K562 (cell line): ENCODE data around the gene GAPDHS.

Experiments
- AFF4 ChIP-seq: sonication (generic); formaldehyde crosslinking; IDR thresholded peaks from 2 replicates; pipeline ENCODE4 v1.8.0; 2023; ENCODE audit warnings: mild to moderate bottlenecking, missing genetic modification reagents
- GTF2B ChIP-seq: IDR thresholded peaks from 2 replicates; pipeline ENCODE4 v1.6.1; 2011; ENCODE audit not compliant: insufficient read length; ENCODE audit errors: extremely low read depth
- HIVEP1 ChIP-seq: fragments of 250-450 bp; sonication (Bioruptor Pico); IDR thresholded peaks from 2 replicates; pipeline ENCODE4 v1.4.0; 2020; ENCODE audit warnings: mild to moderate bottlenecking
- MAFK ChIP-seq: IDR thresholded peaks from 2 replicates; pipeline ENCODE4 v1.6.1; 2011; ENCODE audit warnings: low read length, improper control_type of control experiment
- MXI1 ChIP-seq: IDR thresholded peaks from 2 replicates; pipeline ENCODE4 v1.6.1; 2011; ENCODE audit warnings: low read depth, mild to moderate bottlenecking, improper control_type of control experiment, low read length
- NUFIP1 ChIP-seq: fragments of 450-650 bp; IDR thresholded peaks from 2 replicates; pipeline ENCODE4 v1.6.1; 2018; ENCODE audit not compliant: partially characterized antibody
- ZFP30 ChIP-seq: fragments of 250-450 bp; sonication (Bioruptor Pico); IDR thresholded peaks from 2 replicates; pipeline ENCODE4 v1.8.0; 2022; ENCODE audit warnings: moderate library complexity, mild to moderate bottlenecking, inconsistent platforms, borderline replicate concordance
- ZNF24 ChIP-seq: fragments of 450-650 bp; IDR thresholded peaks from 2 replicates; pipeline ENCODE4 v1.6.1; 2016
- ZNF431 ChIP-seq: sonication (generic); formaldehyde crosslinking; IDR thresholded peaks from 2 replicates; pipeline ENCODE4 v1.8.0; 2022; ENCODE audit warnings: mild to moderate bottlenecking, missing genetic modification reagents
- TF ChIP-seq, protein P1 (sequence below), 3 experiments: IDR thresholded peaks in 2 of 3; conservative IDR thresholded peaks in 1 of 3; 2 replicates each; pipeline ENCODE4 v1.5.1; 2011 to 2012; ENCODE audit warnings: low read length in 3 of 3, mild to moderate bottlenecking in 3 of 3, control low read depth in 2 of 3, improper control_type of control experiment in 1 of 3, inconsistent platforms in 1 of 3, low read depth in 1 of 3, mixed read lengths in 1 of 3, moderate library complexity in 1 of 3; ENCODE audit not compliant: insufficient read depth in 2 of 3
- TF ChIP-seq, protein P2 (sequence below): conservative IDR thresholded peaks from 2 replicates; pipeline ENCODE4 v1.6.1; 2011; ENCODE audit warnings: low read depth, mild to moderate bottlenecking, low read length; ENCODE audit not compliant: control insufficient read depth
- TF ChIP-seq, protein P3 (sequence below): sonication (generic); formaldehyde crosslinking; IDR thresholded peaks from 2 replicates; pipeline ENCODE4 v1.9.0; 2022; ENCODE audit warnings: mild to moderate bottlenecking, missing genetic modification reagents

- TF ChIP-seq MXI1 (no peak), ZNF24 (no peak), GTF2B (no peak), ZFP30 (CRISPR knock-in tag) (no peak), MAFK (no peak), NUFIP1 (no peak), AFF4 (CRISPR knock-in tag) (no peak), ZNF431 (CRISPR knock-in tag) (no peak), HIVEP1 (no peak)
- TF ChIP-seq, protein P1, sequence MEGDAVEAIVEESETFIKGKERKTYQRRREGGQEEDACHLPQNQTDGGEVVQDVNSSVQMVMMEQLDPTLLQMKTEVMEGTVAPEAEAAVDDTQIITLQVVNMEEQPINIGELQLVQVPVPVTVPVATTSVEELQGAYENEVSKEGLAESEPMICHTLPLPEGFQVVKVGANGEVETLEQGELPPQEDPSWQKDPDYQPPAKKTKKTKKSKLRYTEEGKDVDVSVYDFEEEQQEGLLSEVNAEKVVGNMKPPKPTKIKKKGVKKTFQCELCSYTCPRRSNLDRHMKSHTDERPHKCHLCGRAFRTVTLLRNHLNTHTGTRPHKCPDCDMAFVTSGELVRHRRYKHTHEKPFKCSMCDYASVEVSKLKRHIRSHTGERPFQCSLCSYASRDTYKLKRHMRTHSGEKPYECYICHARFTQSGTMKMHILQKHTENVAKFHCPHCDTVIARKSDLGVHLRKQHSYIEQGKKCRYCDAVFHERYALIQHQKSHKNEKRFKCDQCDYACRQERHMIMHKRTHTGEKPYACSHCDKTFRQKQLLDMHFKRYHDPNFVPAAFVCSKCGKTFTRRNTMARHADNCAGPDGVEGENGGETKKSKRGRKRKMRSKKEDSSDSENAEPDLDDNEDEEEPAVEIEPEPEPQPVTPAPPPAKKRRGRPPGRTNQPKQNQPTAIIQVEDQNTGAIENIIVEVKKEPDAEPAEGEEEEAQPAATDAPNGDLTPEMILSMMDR (IDR thresholded peaks at IDR 0.05 in 2 of 3, conservative IDR thresholded peaks at IDR 0.05 in 1 of 3; ENCODE audit: insufficient read depth in 2 of 3, low read depth in 1 of 3, low read length in 3 of 3): no peak
- TF ChIP-seq, protein P2, sequence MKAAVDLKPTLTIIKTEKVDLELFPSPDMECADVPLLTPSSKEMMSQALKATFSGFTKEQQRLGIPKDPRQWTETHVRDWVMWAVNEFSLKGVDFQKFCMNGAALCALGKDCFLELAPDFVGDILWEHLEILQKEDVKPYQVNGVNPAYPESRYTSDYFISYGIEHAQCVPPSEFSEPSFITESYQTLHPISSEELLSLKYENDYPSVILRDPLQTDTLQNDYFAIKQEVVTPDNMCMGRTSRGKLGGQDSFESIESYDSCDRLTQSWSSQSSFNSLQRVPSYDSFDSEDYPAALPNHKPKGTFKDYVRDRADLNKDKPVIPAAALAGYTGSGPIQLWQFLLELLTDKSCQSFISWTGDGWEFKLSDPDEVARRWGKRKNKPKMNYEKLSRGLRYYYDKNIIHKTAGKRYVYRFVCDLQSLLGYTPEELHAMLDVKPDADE: no peak
- TF ChIP-seq, protein P3, sequence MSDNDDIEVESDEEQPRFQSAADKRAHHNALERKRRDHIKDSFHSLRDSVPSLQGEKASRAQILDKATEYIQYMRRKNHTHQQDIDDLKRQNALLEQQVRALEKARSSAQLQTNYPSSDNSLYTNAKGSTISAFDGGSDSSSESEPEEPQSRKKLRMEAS (CRISPR knock-in tag): no peak
Observed at GRCh38 chr19:35556846-35557538, 23.7 kb downstream of the GAPDHS start.
